GM23338 (cell line): ENCODE measurements around the gene OSER1. TPM values are rescaled to one million over a fixed set of nuclear protein-coding genes. Genes with fewer than 3 reads are reported as not detected.

Source experiments
- ATAC-seq: fragments of 200-7000 bp; cut with Tn5 transposase; 3 replicates; pipeline ENCODE4 v1.9.1; 2020
- DNase-seq: peaks from one replicate; pipeline ENCODE4 v3.0.0-alpha.2; 2015; ENCODE audit warnings: low spot score
- H2AFZ ChIP-seq: fragments of 200-600 bp; sonication (generic); 2 replicates; pipeline ENCODE4 v1.8.0; 2016; ENCODE audit warnings: antibody characterized with exemption, mild to moderate bottlenecking, moderate library complexity
- H3F3A ChIP-seq: fragments of 200-600 bp; sonication (generic); replicated peaks from 2 replicates; pipeline ENCODE4 v1.8.0; 2017; ENCODE audit warnings: antibody characterized with exemption, mixed run types, low read depth
- H3K27ac ChIP-seq: fragments of 200-600 bp; sonication (generic); 2 replicates; pipeline ENCODE4 v1.6.1; 2016; ENCODE audit warnings: low read depth
- H3K27me3 ChIP-seq: fragments of 200-600 bp; sonication (generic); 2 replicates; pipeline ENCODE4 v1.8.0; 2016; ENCODE audit warnings: mild to moderate bottlenecking, mixed run types, moderate library complexity; ENCODE audit not compliant: insufficient read depth
- H3K36me3 ChIP-seq: fragments of 200-600 bp; sonication (generic); 2 replicates; pipeline ENCODE4 v1.8.0; 2016; ENCODE audit warnings: mild to moderate bottlenecking; ENCODE audit not compliant: insufficient read depth
- H3K4me1 ChIP-seq: fragments of 200-600 bp; sonication (generic); 2 replicates; pipeline ENCODE4 v1.8.0; 2016; ENCODE audit warnings: mild to moderate bottlenecking, moderate library complexity; ENCODE audit not compliant: insufficient read depth
- H3K4me2 ChIP-seq: fragments of 200-600 bp; sonication (generic); 2 replicates; pipeline ENCODE4 v1.7.1; 2017; ENCODE audit warnings: mixed run types
- H3K4me3 ChIP-seq: fragments of 200-600 bp; sonication (generic); 2 replicates; pipeline ENCODE4 v1.6.1; 2016; ENCODE audit warnings: mixed run types
- H3K79me2 ChIP-seq: fragments of 200-600 bp; sonication (generic); replicated peaks from 2 replicates; pipeline ENCODE4 v1.8.0; 2017; ENCODE audit warnings: mild to moderate bottlenecking; ENCODE audit not compliant: insufficient read depth
- H3K9me2 ChIP-seq: fragments of 200-600 bp; sonication (generic); 2 replicates; pipeline ENCODE4 v1.8.0; 2017; ENCODE audit not compliant: insufficient read depth
- H4K20me1 ChIP-seq: fragments of 200-600 bp; sonication (generic); replicated peaks from 2 replicates; pipeline ENCODE4 v1.8.0; 2017; ENCODE audit warnings: mild to moderate bottlenecking; ENCODE audit not compliant: insufficient read depth
- H3K27ac Mint-ChIP-seq: 2 replicates; pipeline ENCODE4 v1.8.0; 2020; ENCODE audit warnings: inconsistent platforms, mild to moderate bottlenecking, moderate library complexity, mixed read lengths
- H3K27me3 Mint-ChIP-seq: 3 replicates; pipeline ENCODE4 v1.8.0; 2022; ENCODE audit warnings: low read depth, mild to moderate bottlenecking, moderate library complexity, mixed read lengths, inconsistent platforms; ENCODE audit not compliant: insufficient read depth, poor library complexity
- H3K36me3 Mint-ChIP-seq: 3 replicates; pipeline ENCODE4 v1.8.0; 2021; ENCODE audit warnings: low read depth, mild to moderate bottlenecking, inconsistent platforms, moderate library complexity, mixed read lengths
- H3K4me1 Mint-ChIP-seq: 3 replicates; pipeline ENCODE4 v1.8.0; 2020; ENCODE audit warnings: mild to moderate bottlenecking, inconsistent platforms, mixed read lengths
- H3K4me3 Mint-ChIP-seq: 3 replicates; pipeline ENCODE4 v1.8.0; 2021; ENCODE audit warnings: moderate library complexity, mild to moderate bottlenecking, inconsistent platforms, mixed read lengths
- H3K9me3 Mint-ChIP-seq: 3 replicates; pipeline ENCODE4 v1.8.0; 2020; ENCODE audit warnings: moderate library complexity, mild to moderate bottlenecking, inconsistent platforms, mixed read lengths
- CREB1 ChIP-seq: fragments of 250-450 bp; sonication (Bioruptor Pico); IDR thresholded peaks from 2 replicates; pipeline ENCODE4 v1.5.0; 2020; ENCODE audit warnings: low read depth, mild to moderate bottlenecking, moderate library complexity
- JUNB ChIP-seq: IDR thresholded peaks from one replicate; pipeline ENCODE4 v1.6.1; 2016; ENCODE audit warnings: antibody characterized with exemption; ENCODE audit not compliant: unreplicated experiment
- STAT1 ChIP-seq: IDR thresholded peaks from one replicate; pipeline ENCODE4 v1.6.1; 2016; ENCODE audit warnings: antibody characterized with exemption; ENCODE audit not compliant: unreplicated experiment
- ZNF114 ChIP-seq: fragments of 250-450 bp; sonication (Bioruptor Pico); IDR thresholded peaks from 2 replicates; pipeline ENCODE4 v1.5.0; 2020; ENCODE audit warnings: mild to moderate bottlenecking, moderate library complexity
- ZNF331 ChIP-seq: fragments of 250-450 bp; sonication (Bioruptor Pico); IDR thresholded peaks from 2 replicates; pipeline ENCODE4 v1.5.0; 2020; ENCODE audit warnings: low read depth, mild to moderate bottlenecking, moderate library complexity
- polyA plus RNA-seq: library from polyadenylated mRNA; unstranded; fragments of >200 nt; fragmentation: Nextera tagmentation; extraction: Ambion mirVana; gene quantifications from 2 replicates; pipeline ENCODE4 v1.2.1, GENCODE V29; 2016
- total RNA-seq: library from RNA; depleted of rRNA; stranded (reverse); fragments of >200 nt; shearing (Covaris generic); gene quantifications from 2 replicates; pipeline ENCODE4 v1.2.3, GENCODE V29; 2014
- TF ChIP-seq, protein P1 (sequence below): fragments of 250-450 bp; sonication (Bioruptor Pico); IDR thresholded peaks from 2 replicates; pipeline ENCODE4 v1.5.0; 2020; ENCODE audit warnings: mild to moderate bottlenecking, moderate library complexity
- TF ChIP-seq, protein P2 (sequence below): IDR thresholded peaks from one replicate; pipeline ENCODE4 v1.6.1; 2018; ENCODE audit warnings: antibody characterized with exemption; ENCODE audit not compliant: unreplicated experiment
- TF ChIP-seq, protein P3 (sequence below), 2 experiments: fragments of 200-600 bp in 1 of 2; sonication (generic) in 1 of 2; conservative IDR thresholded peaks; 2 replicates each; pipeline versions ENCODE4 v1.5.1 to v1.6.1; 2016 to 2017; ENCODE audit warnings: antibody characterized with exemption in 2 of 2, low read depth in 2 of 2, mild to moderate bottlenecking in 2 of 2, moderate library complexity in 1 of 2

The OSER1 gene
- total and polyA plus RNA-seq, 2 experiments from 2014 or later = 25.2 to 31.1 TPM

DNA sequence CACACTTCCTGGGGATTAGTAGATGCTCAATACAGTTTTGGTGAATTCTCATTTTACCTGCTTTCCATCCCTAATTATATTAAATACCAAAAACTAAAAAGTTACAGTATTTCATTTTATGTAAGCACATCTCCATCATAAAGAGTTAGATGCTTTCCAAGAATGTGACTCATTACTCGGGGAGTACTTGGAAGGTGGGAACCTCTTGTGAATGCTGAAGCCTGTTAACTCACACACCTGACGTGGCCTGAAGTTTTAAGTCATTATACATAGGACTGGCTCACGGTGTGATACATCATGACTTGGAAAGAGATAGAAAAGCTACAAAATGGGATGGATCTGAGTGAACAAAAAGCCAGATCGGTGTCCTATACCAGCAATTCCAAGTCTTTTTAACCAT lies 2.2 kb upstream of the OSER1 start:
- TF ChIP-seq ZNF114 (CRISPR knock-in tag) (no peak), STAT1 (no peak)
- TF ChIP-seq, protein P1, sequence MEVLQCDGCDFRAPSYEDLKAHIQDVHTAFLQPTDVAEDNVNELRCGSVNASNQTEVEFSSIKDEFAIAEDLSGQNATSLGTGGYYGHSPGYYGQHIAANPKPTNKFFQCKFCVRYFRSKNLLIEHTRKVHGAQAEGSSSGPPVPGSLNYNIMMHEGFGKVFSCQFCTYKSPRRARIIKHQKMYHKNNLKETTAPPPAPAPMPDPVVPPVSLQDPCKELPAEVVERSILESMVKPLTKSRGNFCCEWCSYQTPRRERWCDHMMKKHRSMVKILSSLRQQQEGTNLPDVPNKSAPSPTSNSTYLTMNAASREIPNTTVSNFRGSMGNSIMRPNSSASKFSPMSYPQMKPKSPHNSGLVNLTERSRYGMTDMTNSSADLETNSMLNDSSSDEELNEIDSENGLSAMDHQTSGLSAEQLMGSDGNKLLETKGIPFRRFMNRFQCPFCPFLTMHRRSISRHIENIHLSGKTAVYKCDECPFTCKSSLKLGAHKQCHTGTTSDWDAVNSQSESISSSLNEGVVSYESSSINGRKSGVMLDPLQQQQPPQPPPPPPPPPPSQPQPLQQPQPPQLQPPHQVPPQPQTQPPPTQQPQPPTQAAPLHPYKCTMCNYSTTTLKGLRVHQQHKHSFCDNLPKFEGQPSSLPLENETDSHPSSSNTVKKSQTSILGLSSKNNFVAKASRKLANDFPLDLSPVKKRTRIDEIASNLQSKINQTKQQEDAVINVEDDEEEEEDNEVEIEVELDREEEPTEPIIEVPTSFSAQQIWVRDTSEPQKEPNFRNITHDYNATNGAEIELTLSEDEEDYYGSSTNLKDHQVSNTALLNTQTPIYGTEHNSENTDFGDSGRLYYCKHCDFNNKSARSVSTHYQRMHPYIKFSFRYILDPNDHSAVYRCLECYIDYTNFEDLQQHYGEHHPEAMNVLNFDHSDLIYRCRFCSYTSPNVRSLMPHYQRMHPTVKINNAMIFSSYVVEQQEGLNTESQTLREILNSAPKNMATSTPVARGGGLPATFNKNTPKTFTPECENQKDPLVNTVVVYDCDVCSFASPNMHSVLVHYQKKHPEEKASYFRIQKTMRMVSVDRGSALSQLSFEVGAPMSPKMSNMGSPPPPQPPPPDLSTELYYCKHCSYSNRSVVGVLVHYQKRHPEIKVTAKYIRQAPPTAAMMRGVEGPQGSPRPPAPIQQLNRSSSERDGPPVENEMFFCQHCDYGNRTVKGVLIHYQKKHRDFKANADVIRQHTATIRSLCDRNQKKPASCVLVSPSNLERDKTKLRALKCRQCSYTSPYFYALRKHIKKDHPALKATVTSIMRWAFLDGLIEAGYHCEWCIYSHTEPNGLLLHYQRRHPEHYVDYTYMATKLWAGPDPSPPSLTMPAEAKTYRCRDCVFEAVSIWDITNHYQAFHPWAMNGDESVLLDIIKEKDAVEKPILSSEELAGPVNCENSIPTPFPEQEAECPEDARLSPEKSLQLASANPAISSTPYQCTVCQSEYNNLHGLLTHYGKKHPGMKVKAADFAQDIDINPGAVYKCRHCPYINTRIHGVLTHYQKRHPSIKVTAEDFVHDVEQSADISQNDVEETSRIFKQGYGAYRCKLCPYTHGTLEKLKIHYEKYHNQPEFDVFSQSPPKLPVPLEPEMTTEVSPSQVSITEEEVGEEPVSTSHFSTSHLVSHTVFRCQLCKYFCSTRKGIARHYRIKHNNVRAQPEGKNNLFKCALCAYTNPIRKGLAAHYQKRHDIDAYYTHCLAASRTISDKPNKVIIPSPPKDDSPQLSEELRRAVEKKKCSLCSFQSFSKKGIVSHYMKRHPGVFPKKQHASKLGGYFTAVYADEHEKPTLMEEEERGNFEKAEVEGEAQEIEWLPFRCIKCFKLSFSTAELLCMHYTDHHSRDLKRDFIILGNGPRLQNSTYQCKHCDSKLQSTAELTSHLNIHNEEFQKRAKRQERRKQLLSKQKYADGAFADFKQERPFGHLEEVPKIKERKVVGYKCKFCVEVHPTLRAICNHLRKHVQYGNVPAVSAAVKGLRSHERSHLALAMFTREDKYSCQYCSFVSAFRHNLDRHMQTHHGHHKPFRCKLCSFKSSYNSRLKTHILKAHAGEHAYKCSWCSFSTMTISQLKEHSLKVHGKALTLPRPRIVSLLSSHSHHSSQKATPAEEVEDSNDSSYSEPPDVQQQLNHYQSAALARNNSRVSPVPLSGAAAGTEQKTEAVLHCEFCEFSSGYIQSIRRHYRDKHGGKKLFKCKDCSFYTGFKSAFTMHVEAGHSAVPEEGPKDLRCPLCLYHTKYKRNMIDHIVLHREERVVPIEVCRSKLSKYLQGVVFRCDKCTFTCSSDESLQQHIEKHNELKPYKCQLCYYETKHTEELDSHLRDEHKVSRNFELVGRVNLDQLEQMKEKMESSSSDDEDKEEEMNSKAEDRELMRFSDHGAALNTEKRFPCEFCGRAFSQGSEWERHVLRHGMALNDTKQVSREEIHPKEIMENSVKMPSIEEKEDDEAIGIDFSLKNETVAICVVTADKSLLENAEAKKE (CRISPR knock-in tag) = no peak
- H3K4me3 Mint-ChIP-seq = no peak overlapping the region
- Histone ChIP-seq H3K4me1 (peaks cover 15% of the 10 kb centered on the region), H3K4me3 (no peak overlapping the region), H3F3A (no peaks in the 10 kb centered on the region), H4K20me1 (peaks cover 18% of the 10 kb centered on the region), H3K4me2 (no peak overlapping the region), H3K9me2 (no peaks in the 10 kb centered on the region), H3K36me3 (no peaks in the 10 kb centered on the region), H3K79me2 (peaks cover 32% of the 10 kb centered on the region), H3K27me3 (no peaks in the 10 kb centered on the region), H3K27ac (no peak overlapping the region), H2AFZ (no peak overlapping the region)
- H3K4me1 Mint-ChIP-seq = peaks cover 38% of the 10 kb centered on the region; the same call in 2 of the 3 replicates
- H3K27ac Mint-ChIP-seq = no peak overlapping the region
- H3K36me3 Mint-ChIP-seq = no peaks in the 10 kb centered on the region; the same call in 2 of the 3 replicates
- no peaks in the 10 kb centered on the region; the same call in 2 of the 3 replicates for H3K9me3 Mint-ChIP-seq
- DNase-seq = no peak
- H3K27me3 Mint-ChIP-seq = peaks cover 16% of the 10 kb centered on the region
- no peak for ATAC-seq

DNA sequence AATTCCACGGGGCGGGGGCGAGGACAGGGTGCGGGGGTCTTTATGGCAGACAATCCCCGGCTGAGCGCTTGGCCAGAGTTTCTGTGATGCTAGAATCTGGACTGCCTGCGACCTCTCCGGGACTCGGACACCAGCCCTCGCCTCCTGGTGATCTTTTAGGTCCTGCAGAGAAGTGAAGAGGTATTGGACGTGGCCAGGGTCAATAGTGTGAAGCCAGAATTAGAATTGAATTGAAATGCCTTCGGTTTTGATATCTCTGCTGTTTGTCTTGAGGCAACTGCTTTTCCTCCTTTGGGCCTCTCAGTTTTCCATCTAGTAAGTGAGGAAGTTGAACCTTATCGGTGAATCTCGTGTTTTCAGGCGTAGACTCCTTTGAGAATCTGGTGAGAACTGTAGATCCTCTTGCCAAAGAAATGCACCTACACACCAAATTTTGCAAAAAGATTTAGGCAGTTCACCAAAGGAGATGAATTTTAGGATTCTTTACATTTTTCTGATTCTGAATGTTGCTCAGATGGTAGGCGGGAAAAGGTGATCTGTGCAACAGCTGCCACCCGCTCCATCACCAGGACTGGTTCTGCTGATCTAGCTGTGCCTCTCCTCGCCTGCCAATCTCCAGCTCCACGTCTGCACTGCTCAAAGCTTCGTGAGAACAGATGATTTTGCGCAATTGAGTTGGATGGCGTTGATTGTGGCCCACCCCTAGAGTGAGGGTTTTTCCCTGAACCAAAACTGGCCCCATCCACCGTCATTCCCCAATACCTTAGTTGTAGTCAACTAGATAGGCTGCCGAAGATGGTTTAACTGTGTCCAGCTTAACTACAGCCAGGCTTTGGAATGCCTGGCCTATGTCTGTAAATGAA lies 837 bp upstream of the OSER1 start:
- no peaks in the 10 kb centered on the region for H3K27me3 ChIP-seq
- peaks cover 15% of the 10 kb centered on the region for H3K4me1 ChIP-seq
- DNase-seq (no peak), ATAC-seq (no peak; the same call in 2 of the 3 replicates)
- no peaks in the 10 kb centered on the region; the same call in 2 of the 3 replicates for H3K9me3 Mint-ChIP-seq
- peak overlapping the region; percentile 98 for H3K4me3 Mint-ChIP-seq
- peaks cover 1% of the 10 kb centered on the region for H3K36me3 Mint-ChIP-seq
- peaks cover 16% of the 10 kb centered on the region for H3K27me3 Mint-ChIP-seq
- H3K27ac Mint-ChIP-seq = peak overlapping the region; percentile 99
- H3K9me2 ChIP-seq = no peaks in the 10 kb centered on the region
- peaks cover 45% of the 10 kb centered on the region for H3K79me2 ChIP-seq
- peaks cover 3% of the 10 kb centered on the region; the same call in 1 of the 2 replicates for H3K36me3 ChIP-seq
- peak overlapping the region; percentile 92 for H3K4me3 ChIP-seq
- H3K4me2 ChIP-seq = peak overlapping the region; percentile 83
- H4K20me1 ChIP-seq = peaks cover 21% of the 10 kb centered on the region
- H3K27ac ChIP-seq = peak overlapping the region; percentile 91
- H3K4me1 Mint-ChIP-seq = peaks cover 36% of the 10 kb centered on the region; the same call in 2 of the 3 replicates
- H2AFZ ChIP-seq = 0 out of 2 replicates have a peak overlapping the region, but pooled peaks have one; percentile 5
- no peaks in the 10 kb centered on the region for H3F3A ChIP-seq
- TF ChIP-seq ZNF331 (no peak), CREB1 (CRISPR knock-in tag) (no peak), JUNB (no peak), ZNF114 (CRISPR knock-in tag) (no peak)
- TF ChIP-seq, protein P2, sequence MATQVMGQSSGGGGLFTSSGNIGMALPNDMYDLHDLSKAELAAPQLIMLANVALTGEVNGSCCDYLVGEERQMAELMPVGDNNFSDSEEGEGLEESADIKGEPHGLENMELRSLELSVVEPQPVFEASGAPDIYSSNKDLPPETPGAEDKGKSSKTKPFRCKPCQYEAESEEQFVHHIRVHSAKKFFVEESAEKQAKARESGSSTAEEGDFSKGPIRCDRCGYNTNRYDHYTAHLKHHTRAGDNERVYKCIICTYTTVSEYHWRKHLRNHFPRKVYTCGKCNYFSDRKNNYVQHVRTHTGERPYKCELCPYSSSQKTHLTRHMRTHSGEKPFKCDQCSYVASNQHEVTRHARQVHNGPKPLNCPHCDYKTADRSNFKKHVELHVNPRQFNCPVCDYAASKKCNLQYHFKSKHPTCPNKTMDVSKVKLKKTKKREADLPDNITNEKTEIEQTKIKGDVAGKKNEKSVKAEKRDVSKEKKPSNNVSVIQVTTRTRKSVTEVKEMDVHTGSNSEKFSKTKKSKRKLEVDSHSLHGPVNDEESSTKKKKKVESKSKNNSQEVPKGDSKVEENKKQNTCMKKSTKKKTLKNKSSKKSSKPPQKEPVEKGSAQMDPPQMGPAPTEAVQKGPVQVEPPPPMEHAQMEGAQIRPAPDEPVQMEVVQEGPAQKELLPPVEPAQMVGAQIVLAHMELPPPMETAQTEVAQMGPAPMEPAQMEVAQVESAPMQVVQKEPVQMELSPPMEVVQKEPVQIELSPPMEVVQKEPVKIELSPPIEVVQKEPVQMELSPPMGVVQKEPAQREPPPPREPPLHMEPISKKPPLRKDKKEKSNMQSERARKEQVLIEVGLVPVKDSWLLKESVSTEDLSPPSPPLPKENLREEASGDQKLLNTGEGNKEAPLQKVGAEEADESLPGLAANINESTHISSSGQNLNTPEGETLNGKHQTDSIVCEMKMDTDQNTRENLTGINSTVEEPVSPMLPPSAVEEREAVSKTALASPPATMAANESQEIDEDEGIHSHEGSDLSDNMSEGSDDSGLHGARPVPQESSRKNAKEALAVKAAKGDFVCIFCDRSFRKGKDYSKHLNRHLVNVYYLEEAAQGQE = no peak
- TF ChIP-seq, protein P3, sequence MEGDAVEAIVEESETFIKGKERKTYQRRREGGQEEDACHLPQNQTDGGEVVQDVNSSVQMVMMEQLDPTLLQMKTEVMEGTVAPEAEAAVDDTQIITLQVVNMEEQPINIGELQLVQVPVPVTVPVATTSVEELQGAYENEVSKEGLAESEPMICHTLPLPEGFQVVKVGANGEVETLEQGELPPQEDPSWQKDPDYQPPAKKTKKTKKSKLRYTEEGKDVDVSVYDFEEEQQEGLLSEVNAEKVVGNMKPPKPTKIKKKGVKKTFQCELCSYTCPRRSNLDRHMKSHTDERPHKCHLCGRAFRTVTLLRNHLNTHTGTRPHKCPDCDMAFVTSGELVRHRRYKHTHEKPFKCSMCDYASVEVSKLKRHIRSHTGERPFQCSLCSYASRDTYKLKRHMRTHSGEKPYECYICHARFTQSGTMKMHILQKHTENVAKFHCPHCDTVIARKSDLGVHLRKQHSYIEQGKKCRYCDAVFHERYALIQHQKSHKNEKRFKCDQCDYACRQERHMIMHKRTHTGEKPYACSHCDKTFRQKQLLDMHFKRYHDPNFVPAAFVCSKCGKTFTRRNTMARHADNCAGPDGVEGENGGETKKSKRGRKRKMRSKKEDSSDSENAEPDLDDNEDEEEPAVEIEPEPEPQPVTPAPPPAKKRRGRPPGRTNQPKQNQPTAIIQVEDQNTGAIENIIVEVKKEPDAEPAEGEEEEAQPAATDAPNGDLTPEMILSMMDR (conservative IDR thresholded peaks at IDR 0.05; ENCODE audit: low read depth in 2 of 2) = no peak
